ENCODE results near the gene MIR17HG. TPM values are rescaled to one million over a fixed set of nuclear protein-coding genes. Genes with fewer than 3 reads are reported as not detected.
"Not testable (repeated sequence)": the region's sequence is repeated elsewhere in the genome, so short reads cannot be mapped to it uniquely, and the experiment has no call there.

The MIR17HG gene
- total RNA-seq, 4 donors from 2014 or later, result 2.2 to 5.7 (median 3.3) TPM

DNA sequence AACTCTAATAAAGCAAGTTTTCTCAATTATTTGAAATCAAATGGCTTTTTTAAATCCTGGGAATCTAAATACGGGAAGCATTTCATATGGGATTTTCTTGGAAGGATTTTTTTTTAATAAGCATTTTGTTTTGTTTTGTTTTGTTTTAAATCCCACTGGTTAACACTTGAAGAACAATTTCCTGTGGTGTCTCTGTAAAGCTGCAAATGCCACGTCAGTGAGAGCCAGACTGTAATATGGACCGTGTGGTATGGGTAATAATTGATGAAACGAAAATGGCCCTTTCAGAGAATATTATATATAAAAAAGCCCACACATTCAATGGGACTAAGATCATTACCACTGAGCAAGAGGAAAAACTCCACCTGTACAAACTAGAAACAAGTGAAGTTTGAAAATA is 33.9 kb upstream of the MIR17HG start:
- Histone ChIP-seq H3K36me3 (no peaks in the 10 kb centered on the region), H3K4me3 (no peak overlapping the region), H3K9me3 (no peaks in the 10 kb centered on the region), H3K4me1 (peaks cover 0 to 8% (median 0%) of the 10 kb centered on the region in 4 donors), H3K27ac (no peak overlapping the region), H3K27me3 (no peaks in the 10 kb centered on the region)
- TF ChIP-seq EP300 (IDR thresholded peaks at IDR 0.05), result no peak
- TF ChIP-seq, protein P1, sequence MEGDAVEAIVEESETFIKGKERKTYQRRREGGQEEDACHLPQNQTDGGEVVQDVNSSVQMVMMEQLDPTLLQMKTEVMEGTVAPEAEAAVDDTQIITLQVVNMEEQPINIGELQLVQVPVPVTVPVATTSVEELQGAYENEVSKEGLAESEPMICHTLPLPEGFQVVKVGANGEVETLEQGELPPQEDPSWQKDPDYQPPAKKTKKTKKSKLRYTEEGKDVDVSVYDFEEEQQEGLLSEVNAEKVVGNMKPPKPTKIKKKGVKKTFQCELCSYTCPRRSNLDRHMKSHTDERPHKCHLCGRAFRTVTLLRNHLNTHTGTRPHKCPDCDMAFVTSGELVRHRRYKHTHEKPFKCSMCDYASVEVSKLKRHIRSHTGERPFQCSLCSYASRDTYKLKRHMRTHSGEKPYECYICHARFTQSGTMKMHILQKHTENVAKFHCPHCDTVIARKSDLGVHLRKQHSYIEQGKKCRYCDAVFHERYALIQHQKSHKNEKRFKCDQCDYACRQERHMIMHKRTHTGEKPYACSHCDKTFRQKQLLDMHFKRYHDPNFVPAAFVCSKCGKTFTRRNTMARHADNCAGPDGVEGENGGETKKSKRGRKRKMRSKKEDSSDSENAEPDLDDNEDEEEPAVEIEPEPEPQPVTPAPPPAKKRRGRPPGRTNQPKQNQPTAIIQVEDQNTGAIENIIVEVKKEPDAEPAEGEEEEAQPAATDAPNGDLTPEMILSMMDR (IDR thresholded peaks at IDR 0.05), result no peak
- no peak for TF ChIP-seq POLR2A (IDR thresholded peaks at IDR 0.05)
- WGBS, 2 donors, result 24 to 26% methylated on average over 4 of the region's 4 CpGs
- no peak for DNase-seq (ENCODE audit: low spot score in 2 of 2)

DNA sequence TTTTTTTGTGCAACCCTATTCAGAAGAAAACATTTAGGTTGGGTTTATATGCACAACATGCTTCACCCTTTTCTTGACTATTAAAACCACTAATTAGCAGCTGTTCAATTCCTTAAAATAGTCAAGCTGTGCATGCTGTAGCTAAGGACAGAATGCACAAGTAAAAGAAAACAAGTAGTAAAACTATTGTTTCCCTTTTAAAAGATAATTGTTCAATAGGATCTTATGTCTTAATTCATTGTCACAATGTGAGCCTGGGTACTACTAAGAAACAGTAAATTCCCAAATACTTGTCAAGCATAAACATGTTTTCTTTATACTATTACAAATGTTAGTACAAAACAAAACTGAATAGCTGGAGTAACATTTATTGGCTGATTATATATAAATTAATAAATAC is 32.6 kb upstream of the MIR17HG start:
- H3K36me3 ChIP-seq, result no peaks in the 10 kb centered on the region
- H3K27me3 ChIP-seq, result no peaks in the 10 kb centered on the region
- DNase-seq (ENCODE audit: low spot score in 2 of 2), result no peak
- TF ChIP-seq, protein P1 (IDR thresholded peaks at IDR 0.05), result no peak
- TF ChIP-seq EP300 (IDR thresholded peaks at IDR 0.05), result no peak
- no peak overlapping the region for H3K27ac ChIP-seq
- peaks cover 0 to 8% (median 0%) of the 10 kb centered on the region in 4 donors for H3K4me1 ChIP-seq
- H3K9me3 ChIP-seq, result no peaks in the 10 kb centered on the region
- no peak overlapping the region for H3K4me3 ChIP-seq

DNA sequence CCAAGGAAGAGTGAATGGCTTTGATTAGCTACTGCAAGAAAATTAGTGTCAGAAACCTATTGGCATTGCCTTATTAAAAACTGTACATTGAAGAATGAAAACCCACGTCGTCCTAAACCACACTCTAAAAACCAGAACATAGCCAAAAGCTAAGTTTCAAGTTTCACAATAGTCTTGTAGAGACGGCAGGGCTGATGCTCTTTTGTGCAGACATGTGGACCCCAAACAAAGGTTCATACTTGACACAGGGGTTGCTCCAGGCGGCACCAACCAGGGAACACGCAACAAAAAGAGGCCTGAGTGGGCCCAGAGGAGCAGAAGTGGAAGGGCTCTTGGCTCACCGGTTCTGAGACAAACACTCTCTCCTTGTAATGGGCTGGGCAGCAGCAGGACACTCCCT is 28.6 kb upstream of the MIR17HG start:
- no peaks in the 10 kb centered on the region for H3K27me3 ChIP-seq
- peaks cover 0 to 1% (median 0%) of the 10 kb centered on the region in 4 donors for H3K4me1 ChIP-seq
- no peaks in the 10 kb centered on the region for H3K9me3 ChIP-seq
- TF ChIP-seq POLR2A (IDR thresholded peaks at IDR 0.05) (no peak), EP300 (IDR thresholded peaks at IDR 0.05) (no peak)
- TF ChIP-seq, protein P1 (IDR thresholded peaks at IDR 0.05), result no peak
- WGBS, 2 donors, result 60 to 61% methylated on average over 6 of the region's 6 CpGs
- no peak for DNase-seq (ENCODE audit: low spot score in 2 of 2)
- no peak overlapping the region for H3K4me3 ChIP-seq
- no peaks in the 10 kb centered on the region for H3K36me3 ChIP-seq
- no peak overlapping the region for H3K27ac ChIP-seq

DNA sequence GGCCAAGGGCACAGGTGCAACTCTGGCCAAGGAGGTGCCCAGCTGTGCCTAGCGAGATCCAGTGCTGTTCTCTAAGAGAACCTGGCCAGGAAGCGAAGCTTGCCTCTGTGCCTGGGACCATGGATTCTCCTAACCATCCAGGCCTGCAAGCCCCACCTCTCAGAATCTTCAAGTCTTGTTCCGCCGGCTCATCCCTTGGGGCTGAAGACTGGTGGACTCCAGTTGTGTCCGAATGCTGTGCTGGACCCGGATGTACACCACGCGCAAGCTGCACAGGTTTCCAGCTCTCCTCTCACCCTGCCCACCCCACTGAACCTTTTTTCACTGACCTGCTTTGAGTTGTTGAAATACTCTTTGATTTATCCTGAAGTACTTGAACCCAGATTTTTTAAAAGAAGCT is 27.5 kb upstream of the MIR17HG start:
- H3K27me3 ChIP-seq, result no peaks in the 10 kb centered on the region
- H3K36me3 ChIP-seq, result no peaks in the 10 kb centered on the region
- no peak overlapping the region for H3K27ac ChIP-seq
- no peaks in the 10 kb centered on the region for H3K9me3 ChIP-seq
- no peaks in the 10 kb centered on the region for H3K4me1 ChIP-seq
- DNase-seq (ENCODE audit: low spot score in 2 of 2), result no peak
- H3K4me3 ChIP-seq, result no peak overlapping the region
- 96 to 99% methylated on average over 8 of the region's 8 CpGs for WGBS, 2 donors
- TF ChIP-seq, protein P1 (IDR thresholded peaks at IDR 0.05), result no peak
- TF ChIP-seq POLR2A (IDR thresholded peaks at IDR 0.05) (no peak), EP300 (IDR thresholded peaks at IDR 0.05) (no peak)

DNA sequence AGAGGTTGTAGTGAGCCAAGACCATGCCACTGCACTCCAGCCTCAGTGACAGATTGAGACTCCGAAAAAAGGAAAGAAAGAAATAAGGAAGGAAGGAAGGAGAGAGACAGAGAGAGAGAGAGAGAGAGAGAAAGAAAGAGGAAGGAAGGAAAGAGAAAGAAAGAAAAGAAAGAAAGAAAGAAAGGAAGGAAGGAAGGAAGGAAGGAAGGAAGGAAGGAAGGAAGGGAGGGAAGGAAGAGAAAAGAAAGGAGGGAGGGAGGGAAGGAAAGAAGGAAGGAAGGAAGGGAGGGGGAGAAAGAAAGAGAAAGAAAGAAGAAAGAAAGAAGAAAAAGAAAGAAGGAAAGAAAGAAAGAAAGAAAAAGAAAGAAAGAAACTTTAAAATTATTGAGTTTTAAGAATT is 26.5 kb upstream of the MIR17HG start:
- H3K27ac ChIP-seq; H3K36me3 ChIP-seq; DNase-seq (ENCODE audit: low spot score in 2 of 2); H3K4me3 ChIP-seq; H3K27me3 ChIP-seq; H3K9me3 ChIP-seq; H3K4me1 ChIP-seq: not testable (repeated sequence)
- 90 to 95% methylated on average over 1 of the region's 1 CpG for WGBS, 2 donors

DNA sequence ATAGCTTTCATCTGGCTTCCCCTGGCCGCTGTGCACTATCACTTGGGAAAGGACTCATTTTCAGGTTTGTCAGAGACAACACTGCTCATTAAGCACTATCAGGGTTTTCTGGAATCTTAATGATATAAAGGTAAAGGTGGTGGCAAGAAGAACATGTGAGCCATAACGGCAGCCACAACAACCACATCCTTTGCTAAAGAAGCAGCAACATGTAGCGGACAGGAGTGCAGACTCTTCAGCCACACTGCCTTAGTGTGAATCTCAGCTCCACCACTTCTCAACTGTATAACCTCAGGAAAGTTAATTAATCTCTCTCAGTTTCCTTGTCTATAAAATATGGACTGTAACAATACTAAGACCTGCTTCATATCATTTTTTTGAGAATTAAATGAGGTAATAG is 24.1 kb upstream of the MIR17HG start:
- Histone ChIP-seq H3K27me3 (no peaks in the 10 kb centered on the region), H3K36me3 (no peaks in the 10 kb centered on the region), H3K4me1 (no peaks in the 10 kb centered on the region), H3K9me3 (no peaks in the 10 kb centered on the region), H3K27ac (no peak overlapping the region), H3K4me3 (no peak overlapping the region)
- TF ChIP-seq, protein P1 (IDR thresholded peaks at IDR 0.05), result no peak
- TF ChIP-seq EP300 (IDR thresholded peaks at IDR 0.05), result no peak
- no peak for TF ChIP-seq POLR2A (IDR thresholded peaks at IDR 0.05)
- DNase-seq (ENCODE audit: low spot score in 2 of 2), result no peak
- 83 to 92% methylated on average over 3 of the region's 3 CpGs for WGBS, 2 donors
